GM21717 (cell line): ENCODE measurements around the gene PCDHB14.

ENCODE experiments used
- ATAC-seq: cut with Tn5 transposase; IDR thresholded peaks from one replicate; pipeline ENCODE4 v1.9.1; 2021; ENCODE audit warnings: mild to moderate bottlenecking, moderate library complexity; ENCODE audit not compliant: unreplicated experiment

PCDHB14 gene

GRCh38 chr5:141269195-141269594, 46.1 kb downstream of the PCDHB14 start:
- no peak for ATAC-seq

GRCh38 chr5:141272906-141273305, 49.8 kb downstream of the PCDHB14 start:
- no peak for ATAC-seq
